Heart left ventricle (tissue), 13 donors: ENCODE results near the gene ABCD4.

Experiments used
- CTCF ChIP-seq, 12 donors: fragments of 200-600 bp; sonication (generic) in 4 of 12; IDR thresholded peaks; one replicate each; pipeline versions ENCODE4 v1.5.0 to v1.8.0; 2018 to 2022; ENCODE audit warnings: antibody characterized with exemption in 12 of 12, mild to moderate bottlenecking in 5 of 12
- POLR2A ChIP-seq, 2 donors: fragments of 450-650 bp; IDR thresholded peaks; one replicate each; pipeline ENCODE4 v1.6.1; 2017; ENCODE audit warnings: antibody characterized with exemption in 2 of 2, mild to moderate bottlenecking in 2 of 2, moderate library complexity in 2 of 2
- donor health status: ischemic (EF 13 %, LVEDD 7.1; RV severe dilation, severe dysfunction).
- donor health status: DM: no; HTN: yes; CAD: no.
- donor health status: DM: no; HTN: no; CAD: no.
- donor health status: ischemic (EF 25% LVEDD 6.9; RV normal size, moderate dysfunction).
- donor health status: ischemic (EF 25% LVEDD 5.7; RV mildly dilated, moderate dysfunction).
- donor health status: ischemic (EF 35%, LVEDD 5.7; RV mildly dilated, moderate dysfunction).
- donor health status: nonischemic (EF 11% LVEDD 7.7; RV severe dilation, severe dysfunction).
- donor health status: DM: yes; HTN: yes; CAD: no.
- donor health status: PGD.
- donor health status: ischemic (EF 29% LVEDD 5.4; RV normal size, mild dysfunction).
- donor health status: nonischemic (EF 23%, LVEDD 6.1; RV moderate dilation, normal function).

- TF ChIP-seq CTCF (IDR thresholded peaks at IDR 0.05) (no peak), POLR2A (IDR thresholded peaks at IDR 0.05) (no peak)
These were observed 45.6 kb upstream of the ABCD4 start, which contains the start of gene VRTN for GRCh38 chr14:74348241-74348734.
